ENCODE data around the gene MYH7.
"Not testable (repeated sequence)": the region's sequence is repeated elsewhere in the genome, so short reads cannot be mapped to it uniquely, and the experiment has no call there.

Gene MYH7

GRCh38 chr14:23425169-23425568, 10.3 kb downstream of the MYH7 start:
- Histone ChIP-seq H3K27ac (no peak overlapping the region), H3K9me3 (no peaks in the 10 kb centered on the region), H3K4me1 (ENCODE audit: control insufficient read depth in 1 of 2, insufficient read depth in 1 of 2, low read depth in 1 of 2, low read length in 1 of 2) (no peaks in the 10 kb centered on the region), H3K27me3 (peaks cover 5% of the 10 kb centered on the region), H3K4me3 (ENCODE audit: low read depth in 1 of 2, low read length in 1 of 2) (no peak overlapping the region), H3K36me3 (no peaks in the 10 kb centered on the region)
- TF ChIP-seq CTCF (IDR thresholded peaks at IDR 0.05): no peak

- Histone ChIP-seq H3K36me3 (no peaks in the 10 kb centered on the region), H3K4me1 (ENCODE audit: control insufficient read depth in 1 of 2, insufficient read depth in 1 of 2, low read depth in 1 of 2, low read length in 1 of 2) (no peaks in the 10 kb centered on the region), H3K27me3 (peaks cover 9% of the 10 kb centered on the region), H3K27ac (no peak overlapping the region), H3K4me3 (ENCODE audit: low read depth in 1 of 2, low read length in 1 of 2) (no peak overlapping the region), H3K9me3 (no peaks in the 10 kb centered on the region)
- TF ChIP-seq CTCF (IDR thresholded peaks at IDR 0.05): no peak
Measured at GRCh38 chr14:23423657-23424056, 11.8 kb downstream of the MYH7 start.

- Histone ChIP-seq H3K36me3 (no peaks in the 10 kb centered on the region), H3K4me3 (ENCODE audit: low read depth in 1 of 2, low read length in 1 of 2) (no peak overlapping the region), H3K27me3 (peaks cover 9% of the 10 kb centered on the region), H3K27ac (no peak overlapping the region), H3K9me3 (no peaks in the 10 kb centered on the region), H3K4me1 (ENCODE audit: control insufficient read depth in 1 of 2, insufficient read depth in 1 of 2, low read depth in 1 of 2, low read length in 1 of 2) (no peaks in the 10 kb centered on the region)
- TF ChIP-seq CTCF (IDR thresholded peaks at IDR 0.05): no peak
Measured at GRCh38 chr14:23421594-23421993, 13.9 kb downstream of the MYH7 start.

GRCh38 chr14:23419646-23420045, 15.8 kb downstream of the MYH7 start:
- not testable (repeated sequence) for H3K4me3 ChIP-seq (ENCODE audit: low read depth in 1 of 2, low read length in 1 of 2); H3K27me3 ChIP-seq; H3K36me3 ChIP-seq; H3K9me3 ChIP-seq; H3K4me1 ChIP-seq (ENCODE audit: control insufficient read depth in 1 of 2, insufficient read depth in 1 of 2, low read depth in 1 of 2, low read length in 1 of 2); H3K27ac ChIP-seq

GRCh38 chr14:23418021-23418420, 17.4 kb downstream of the MYH7 start:
- Histone ChIP-seq H3K27ac (no peak overlapping the region), H3K9me3 (no peaks in the 10 kb centered on the region), H3K4me3 (ENCODE audit: low read depth in 1 of 2, low read length in 1 of 2) (no peak overlapping the region), H3K4me1 (ENCODE audit: control insufficient read depth in 1 of 2, insufficient read depth in 1 of 2, low read depth in 1 of 2, low read length in 1 of 2) (no peaks in the 10 kb centered on the region), H3K27me3 (peaks cover 4% of the 10 kb centered on the region), H3K36me3 (no peaks in the 10 kb centered on the region)
- TF ChIP-seq CTCF (IDR thresholded peaks at IDR 0.05): no peak

- not testable (repeated sequence) for H3K4me1 ChIP-seq (ENCODE audit: control insufficient read depth in 1 of 2, insufficient read depth in 1 of 2, low read depth in 1 of 2, low read length in 1 of 2); H3K4me3 ChIP-seq (ENCODE audit: low read depth in 1 of 2, low read length in 1 of 2); H3K36me3 ChIP-seq; H3K27me3 ChIP-seq; H3K9me3 ChIP-seq; H3K27ac ChIP-seq
Measured at GRCh38 chr14:23417269-23417668, 18.2 kb downstream of the MYH7 start.

- H3K9me3 ChIP-seq: no peaks in the 10 kb centered on the region
- H3K27me3 ChIP-seq: peaks cover 4% of the 10 kb centered on the region
- TF ChIP-seq CTCF (IDR thresholded peaks at IDR 0.05): no peak
- no peaks in the 10 kb centered on the region for H3K4me1 ChIP-seq (ENCODE audit: control insufficient read depth in 1 of 2, insufficient read depth in 1 of 2, low read depth in 1 of 2, low read length in 1 of 2)
- H3K27ac ChIP-seq: no peak overlapping the region
- no peaks in the 10 kb centered on the region for H3K36me3 ChIP-seq
- H3K4me3 ChIP-seq (ENCODE audit: low read depth in 1 of 2, low read length in 1 of 2): no peak overlapping the region
Measured at GRCh38 chr14:23416801-23417200, 18.7 kb downstream of the MYH7 start.

Data from neutrophil (primary cell).